HEK293T (cell line): Measurements from ENCODE around the gene RIPK1.

ENCODE experiments used
- ARNT ChIP-seq: fragments of 450-650 bp; IDR thresholded peaks from 2 replicates; pipeline ENCODE4 v1.6.1; 2017; ENCODE audit warnings: mild to moderate bottlenecking
- BHLHE40 ChIP-seq: fragments of 450-650 bp; IDR thresholded peaks from 2 replicates; pipeline ENCODE4 v1.6.1; 2016; ENCODE audit warnings: mild to moderate bottlenecking, moderate library complexity, borderline replicate concordance
- ELF4 ChIP-seq: fragments of 450-650 bp; IDR thresholded peaks from 2 replicates; pipeline ENCODE4 v1.6.1; 2017; ENCODE audit warnings: antibody characterized with exemption
- FOXA1 ChIP-seq: fragments of 450-650 bp; IDR thresholded peaks from 2 replicates; pipeline ENCODE4 v1.6.1; 2016; ENCODE audit warnings: mild to moderate bottlenecking
- FOXK2 ChIP-seq: fragments of 450-650 bp; IDR thresholded peaks from 2 replicates; pipeline ENCODE4 v1.6.1; 2016; ENCODE audit warnings: mild to moderate bottlenecking
- FOXM1 ChIP-seq: fragments of 450-650 bp; IDR thresholded peaks from 2 replicates; pipeline ENCODE4 v1.6.1; 2017; ENCODE audit warnings: mild to moderate bottlenecking, borderline replicate concordance
- HDGF ChIP-seq: fragments of 450-650 bp; IDR thresholded peaks from 2 replicates; pipeline ENCODE4 v1.6.1; 2017; ENCODE audit warnings: antibody characterized with exemption, borderline replicate concordance
- L3MBTL2 ChIP-seq: fragments of 450-650 bp; conservative IDR thresholded peaks from 2 replicates; pipeline ENCODE4 v1.6.1; 2016; ENCODE audit warnings: mild to moderate bottlenecking
- NFRKB ChIP-seq: fragments of 450-650 bp; IDR thresholded peaks from 2 replicates; pipeline ENCODE4 v1.6.1; 2016; ENCODE audit warnings: mild to moderate bottlenecking, moderate library complexity
- SP1 ChIP-seq: fragments of 450-650 bp; IDR thresholded peaks from 2 replicates; pipeline ENCODE4 v1.6.1; 2017
- SUZ12 ChIP-seq: fragments of 450-650 bp; IDR thresholded peaks from 2 replicates; pipeline ENCODE4 v1.6.1; 2016; ENCODE audit warnings: mild to moderate bottlenecking
- ZNF384 ChIP-seq: fragments of 450-650 bp; IDR thresholded peaks from 2 replicates; pipeline ENCODE4 v1.6.1; 2016
- TF ChIP-seq, protein P1 (sequence below): fragments of 450-650 bp; IDR thresholded peaks from 2 replicates; pipeline ENCODE4 v1.6.1; 2016

DNA sequence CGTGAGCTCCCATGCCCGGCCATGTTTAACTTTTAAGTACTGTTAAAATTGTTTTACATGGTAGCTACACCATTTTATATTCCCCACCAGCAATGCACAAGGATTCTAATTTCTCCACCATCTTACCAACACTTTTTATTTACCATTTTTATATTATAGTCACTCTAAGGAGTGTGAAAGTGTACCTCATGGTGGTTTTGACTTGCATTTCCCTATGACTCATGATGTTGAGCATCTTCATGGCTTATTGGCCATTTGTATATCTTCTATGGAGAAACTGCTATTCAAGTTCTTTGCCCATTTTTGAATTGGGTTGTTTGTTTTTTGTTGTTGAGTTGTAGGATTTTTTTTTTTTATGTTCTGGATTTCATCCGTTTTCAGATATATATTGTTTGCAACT, 34.6 kb downstream of the RIPK1 start:
- TF ChIP-seq BHLHE40 (no peak), HDGF (no peak), SP1 (no peak), NFRKB (no peak), ZNF384 (no peak), SUZ12 (no peak), FOXK2 (no peak), ARNT (no peak), L3MBTL2 (no peak), ELF4 (no peak), FOXM1 (no peak), FOXA1 (no peak)
- TF ChIP-seq, protein P1, sequence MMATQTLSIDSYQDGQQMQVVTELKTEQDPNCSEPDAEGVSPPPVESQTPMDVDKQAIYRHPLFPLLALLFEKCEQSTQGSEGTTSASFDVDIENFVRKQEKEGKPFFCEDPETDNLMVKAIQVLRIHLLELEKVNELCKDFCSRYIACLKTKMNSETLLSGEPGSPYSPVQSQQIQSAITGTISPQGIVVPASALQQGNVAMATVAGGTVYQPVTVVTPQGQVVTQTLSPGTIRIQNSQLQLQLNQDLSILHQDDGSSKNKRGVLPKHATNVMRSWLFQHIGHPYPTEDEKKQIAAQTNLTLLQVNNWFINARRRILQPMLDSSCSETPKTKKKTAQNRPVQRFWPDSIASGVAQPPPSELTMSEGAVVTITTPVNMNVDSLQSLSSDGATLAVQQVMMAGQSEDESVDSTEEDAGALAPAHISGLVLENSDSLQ, result no peak
